Measurements from ENCODE around the gene SBF1. TPM values are rescaled to one million over a fixed set of nuclear protein-coding genes. Genes with fewer than 3 reads are reported as not detected.
A peak's percentile ranks its signal among the peaks of the same experiment; 100 is the strongest.

The SBF1 gene
- total and polyA plus RNA-seq, 2 of the 13 experiments (the other 11 are each of a cell fraction or from before 2014, with no cell fraction given): 31.7 to 40.9 TPM

DNA sequence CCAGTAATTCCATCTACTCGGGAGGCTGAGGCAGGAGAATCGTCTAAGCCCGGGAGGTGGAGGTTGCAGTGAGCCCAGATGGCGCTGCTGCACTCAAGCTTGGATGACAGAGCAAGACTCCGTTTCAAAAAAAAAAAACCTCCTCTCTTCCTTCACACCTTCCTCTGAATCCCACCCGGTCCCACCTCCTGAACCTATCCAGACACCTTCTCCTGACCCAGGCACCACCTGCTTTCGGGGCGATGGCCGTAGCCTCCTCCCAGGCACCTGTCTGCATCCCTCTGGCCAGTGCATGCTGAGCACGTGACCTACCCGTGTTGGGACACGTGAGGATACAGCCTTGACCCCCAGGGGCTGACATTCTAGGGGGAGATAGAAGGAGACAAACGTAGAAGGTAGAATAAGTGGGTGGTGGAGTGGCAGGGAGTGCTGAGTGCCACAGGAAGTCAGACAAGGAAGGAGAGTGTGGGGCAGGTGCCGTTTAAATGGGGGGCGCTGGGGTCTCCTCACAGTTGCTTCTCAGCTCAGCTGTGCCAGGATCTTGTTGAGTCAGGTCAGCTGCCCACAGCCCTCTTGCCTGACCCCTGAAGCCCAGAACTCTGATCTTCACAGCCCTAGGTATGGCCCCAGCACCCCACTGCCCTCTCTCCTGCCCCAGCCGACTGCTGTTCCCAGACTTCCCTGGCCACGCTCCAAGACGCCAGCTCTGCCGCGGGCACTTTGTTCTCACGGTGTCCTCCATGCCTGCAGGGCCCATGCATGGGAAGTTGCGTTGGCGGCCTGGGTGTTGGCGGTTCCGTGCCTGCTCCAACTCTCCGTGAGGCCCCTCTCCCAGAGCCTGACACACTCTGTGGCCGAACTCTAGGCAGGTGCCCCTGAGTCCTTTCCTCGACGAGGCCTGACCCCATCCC lies 10.6 kb upstream of the SBF1 start (continued):
- TF ChIP-seq, protein P1, sequence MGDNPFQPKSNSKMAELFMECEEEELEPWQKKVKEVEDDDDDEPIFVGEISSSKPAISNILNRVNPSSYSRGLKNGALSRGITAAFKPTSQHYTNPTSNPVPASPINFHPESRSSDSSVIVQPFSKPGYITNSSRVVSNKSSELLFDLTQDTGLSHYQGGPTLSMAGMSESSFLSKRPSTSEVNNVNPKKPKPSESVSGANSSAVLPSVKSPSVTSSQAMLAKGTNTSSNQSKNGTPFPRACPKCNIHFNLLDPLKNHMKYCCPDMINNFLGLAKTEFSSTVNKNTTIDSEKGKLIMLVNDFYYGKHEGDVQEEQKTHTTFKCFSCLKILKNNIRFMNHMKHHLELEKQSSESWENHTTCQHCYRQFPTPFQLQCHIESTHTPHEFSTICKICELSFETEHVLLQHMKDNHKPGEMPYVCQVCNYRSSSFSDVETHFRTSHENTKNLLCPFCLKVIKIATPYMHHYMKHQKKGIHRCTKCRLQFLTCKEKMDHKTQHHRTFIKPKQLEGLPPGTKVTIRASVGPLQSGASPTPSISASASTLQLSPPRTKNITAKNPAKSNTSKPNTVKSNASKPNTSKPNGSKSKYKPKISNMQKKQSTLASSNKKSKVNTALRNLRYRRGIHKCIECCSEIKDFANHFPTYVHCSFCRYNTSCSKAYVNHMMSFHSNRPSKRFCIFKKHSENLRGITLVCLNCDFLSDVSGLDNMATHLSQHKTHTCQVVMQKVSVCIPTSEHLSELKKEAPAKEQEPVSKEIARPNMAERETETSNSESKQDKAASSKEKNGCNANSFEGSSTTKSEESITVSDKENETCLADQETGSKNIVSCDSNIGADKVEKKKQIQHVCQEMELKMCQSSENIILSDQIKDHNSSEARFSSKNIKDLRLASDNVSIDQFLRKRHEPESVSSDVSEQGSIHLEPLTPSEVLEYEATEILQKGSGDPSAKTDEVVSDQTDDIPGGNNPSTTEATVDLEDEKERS (CRISPR knock-in tag; IDR thresholded peaks at IDR 0.05): peak; percentile 60; the same call in 1 of the 2 replicates
- TF ChIP-seq ZNF891 (CRISPR knock-in tag; IDR thresholded peaks at IDR 0.05) (no peak), ZFY (CRISPR knock-in tag; IDR thresholded peaks at IDR 0.05) (peak; percentile 62), BHLHE40 (IDR thresholded peaks at IDR 0.05; ENCODE audit: low read length) (peak; percentile 94), CBX1 (IDR thresholded peaks at IDR 0.05; ENCODE audit: low read depth) (peak; percentile 6), MAZ (IDR thresholded peaks at IDR 0.05; ENCODE audit: borderline replicate concordance, low read depth, low read length) (no peak), MAZ (CRISPR knock-in tag; IDR thresholded peaks at IDR 0.05; ENCODE audit: low read depth) (peak; percentile 48; the same call in 1 of the 2 replicates), RXRB (CRISPR knock-in tag; IDR thresholded peaks at IDR 0.05; ENCODE audit: borderline replicate concordance) (peak; percentile 80), ZNF333 (CRISPR knock-in tag; IDR thresholded peaks at IDR 0.05; ENCODE audit: borderline replicate concordance) (0 out of 2 replicates have a peak, but pooled peaks have one; percentile 19), ZNF563 (CRISPR knock-in tag; IDR thresholded peaks at IDR 0.05) (peak; percentile 34; the same call in 1 of the 2 replicates)
- TF ChIP-seq, protein P2, sequence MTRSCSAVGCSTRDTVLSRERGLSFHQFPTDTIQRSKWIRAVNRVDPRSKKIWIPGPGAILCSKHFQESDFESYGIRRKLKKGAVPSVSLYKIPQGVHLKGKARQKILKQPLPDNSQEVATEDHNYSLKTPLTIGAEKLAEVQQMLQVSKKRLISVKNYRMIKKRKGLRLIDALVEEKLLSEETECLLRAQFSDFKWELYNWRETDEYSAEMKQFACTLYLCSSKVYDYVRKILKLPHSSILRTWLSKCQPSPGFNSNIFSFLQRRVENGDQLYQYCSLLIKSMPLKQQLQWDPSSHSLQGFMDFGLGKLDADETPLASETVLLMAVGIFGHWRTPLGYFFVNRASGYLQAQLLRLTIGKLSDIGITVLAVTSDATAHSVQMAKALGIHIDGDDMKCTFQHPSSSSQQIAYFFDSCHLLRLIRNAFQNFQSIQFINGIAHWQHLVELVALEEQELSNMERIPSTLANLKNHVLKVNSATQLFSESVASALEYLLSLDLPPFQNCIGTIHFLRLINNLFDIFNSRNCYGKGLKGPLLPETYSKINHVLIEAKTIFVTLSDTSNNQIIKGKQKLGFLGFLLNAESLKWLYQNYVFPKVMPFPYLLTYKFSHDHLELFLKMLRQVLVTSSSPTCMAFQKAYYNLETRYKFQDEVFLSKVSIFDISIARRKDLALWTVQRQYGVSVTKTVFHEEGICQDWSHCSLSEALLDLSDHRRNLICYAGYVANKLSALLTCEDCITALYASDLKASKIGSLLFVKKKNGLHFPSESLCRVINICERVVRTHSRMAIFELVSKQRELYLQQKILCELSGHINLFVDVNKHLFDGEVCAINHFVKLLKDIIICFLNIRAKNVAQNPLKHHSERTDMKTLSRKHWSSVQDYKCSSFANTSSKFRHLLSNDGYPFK (CRISPR knock-in tag; IDR thresholded peaks at IDR 0.05; ENCODE audit: borderline replicate concordance): no peak; the same call in 1 of the 2 replicates
- TF ChIP-seq, protein P3, sequence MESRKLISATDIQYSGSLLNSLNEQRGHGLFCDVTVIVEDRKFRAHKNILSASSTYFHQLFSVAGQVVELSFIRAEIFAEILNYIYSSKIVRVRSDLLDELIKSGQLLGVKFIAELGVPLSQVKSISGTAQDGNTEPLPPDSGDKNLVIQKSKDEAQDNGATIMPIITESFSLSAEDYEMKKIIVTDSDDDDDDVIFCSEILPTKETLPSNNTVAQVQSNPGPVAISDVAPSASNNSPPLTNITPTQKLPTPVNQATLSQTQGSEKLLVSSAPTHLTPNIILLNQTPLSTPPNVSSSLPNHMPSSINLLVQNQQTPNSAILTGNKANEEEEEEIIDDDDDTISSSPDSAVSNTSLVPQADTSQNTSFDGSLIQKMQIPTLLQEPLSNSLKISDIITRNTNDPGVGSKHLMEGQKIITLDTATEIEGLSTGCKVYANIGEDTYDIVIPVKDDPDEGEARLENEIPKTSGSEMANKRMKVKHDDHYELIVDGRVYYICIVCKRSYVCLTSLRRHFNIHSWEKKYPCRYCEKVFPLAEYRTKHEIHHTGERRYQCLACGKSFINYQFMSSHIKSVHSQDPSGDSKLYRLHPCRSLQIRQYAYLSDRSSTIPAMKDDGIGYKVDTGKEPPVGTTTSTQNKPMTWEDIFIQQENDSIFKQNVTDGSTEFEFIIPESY (CRISPR knock-in tag; IDR thresholded peaks at IDR 0.05): peak; percentile 33; the same call in 1 of the 2 replicates
- TF ChIP-seq, protein P4, sequence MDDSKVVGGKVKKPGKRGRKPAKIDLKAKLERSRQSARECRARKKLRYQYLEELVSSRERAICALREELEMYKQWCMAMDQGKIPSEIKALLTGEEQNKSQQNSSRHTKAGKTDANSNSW (CRISPR knock-in tag; IDR thresholded peaks at IDR 0.05; ENCODE audit: borderline replicate concordance): no peak
- TF ChIP-seq, protein P5, sequence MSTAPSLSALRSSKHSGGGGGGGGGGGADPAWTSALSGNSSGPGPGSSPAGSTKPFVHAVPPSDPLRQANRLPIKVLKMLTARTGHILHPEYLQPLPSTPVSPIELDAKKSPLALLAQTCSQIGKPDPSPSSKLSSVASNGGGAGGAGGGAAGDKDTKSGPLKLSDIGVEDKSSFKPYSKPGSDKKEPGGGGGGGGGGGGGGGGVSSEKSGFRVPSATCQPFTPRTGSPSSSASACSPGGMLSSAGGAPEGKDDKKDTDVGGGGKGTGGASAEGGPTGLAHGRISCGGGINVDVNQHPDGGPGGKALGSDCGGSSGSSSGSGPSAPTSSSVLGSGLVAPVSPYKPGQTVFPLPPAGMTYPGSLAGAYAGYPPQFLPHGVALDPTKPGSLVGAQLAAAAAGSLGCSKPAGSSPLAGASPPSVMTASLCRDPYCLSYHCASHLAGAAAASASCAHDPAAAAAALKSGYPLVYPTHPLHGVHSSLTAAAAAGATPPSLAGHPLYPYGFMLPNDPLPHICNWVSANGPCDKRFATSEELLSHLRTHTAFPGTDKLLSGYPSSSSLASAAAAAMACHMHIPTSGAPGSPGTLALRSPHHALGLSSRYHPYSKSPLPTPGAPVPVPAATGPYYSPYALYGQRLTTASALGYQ (CRISPR knock-in tag; IDR thresholded peaks at IDR 0.05): no peak

Data from HepG2 (cell line).